HepG2 (cell line): Measurements from ENCODE around the gene RAB32. TPM values are rescaled to one million over a fixed set of nuclear protein-coding genes. Genes with fewer than 3 reads are reported as not detected.

Source experiments
- ATAC-seq: fragments of 200-7000 bp; cut with Tn5 transposase; 3 replicates; pipeline ENCODE4 v1.9.1; 2020; ENCODE audit warnings: mild to moderate bottlenecking, moderate library complexity
- BruUV-seq: library from RNA; stranded (reverse); fragments of 400-500 nt; replicated peaks from 2 replicates; lab custom pipeline; 2021; lab: Mats Ljungman, UMichigan
- CTCF ChIA-PET: fragments of 300-600 bp; formaldehyde crosslinking; extraction: SDS; loops from one replicate; lab custom pipeline; 2021; ENCODE audit warnings: low total read pairs, inconsistent platforms, low intra/inter-chr PET ratio; lab: Yijun Ruan, JAX
- POLR2A ChIA-PET: fragments of 350-600 bp; sonication (Branson Sonifier 250); formaldehyde crosslinking; loops from one replicate; lab custom pipeline; 2020; ENCODE audit warnings: antibody characterized with exemption, inconsistent platforms; lab: Yijun Ruan, JAX
- DNase-seq: peaks from one replicate; pipeline ENCODE4 v3.0.0-alpha.2; 2015; ENCODE audit warnings: low spot score
- FAIRE-seq: peaks from 3 replicates; lab custom pipeline; 2011; peaks lifted over from hg19 to GRCh38; lab: Jason Lieb, UNC
- H2AFZ ChIP-seq: one replicate; pipeline ENCODE4 v1.6.1; 2011; ENCODE audit warnings: low read length, inconsistent platforms
- H3K27ac ChIP-seq: fragments of 300-600 bp; 3 replicates; pipeline ENCODE4 v1.8.0; 2011; ENCODE audit warnings: mixed run types, mild to moderate bottlenecking, mixed read lengths, low read length, inconsistent platforms; ENCODE audit not compliant: insufficient read depth; ENCODE audit errors: extremely low read length
- H3K27me3 ChIP-seq, 2 experiments: fragments of 200-600 bp in 1 of 2; 2 replicates in 1 of 2; 3 replicates in 1 of 2; pipeline versions ENCODE4 v1.6.0 to v1.8.0; 2011; ENCODE audit warnings: low read length in 2 of 2, mild to moderate bottlenecking in 2 of 2, moderate library complexity in 2 of 2, inconsistent platforms in 1 of 2; ENCODE audit not compliant: insufficient read depth in 2 of 2, control insufficient read depth in 1 of 2
- H3K36me3 ChIP-seq, 2 experiments: fragments of 200-600 bp in 1 of 2; replicated peaks in 1 of 2; 2 replicates in 1 of 2; 3 replicates in 1 of 2; pipeline versions ENCODE4 v1.5.1 to v1.8.0; 2011; ENCODE audit warnings: low read length in 2 of 2, inconsistent platforms in 1 of 2; ENCODE audit not compliant: insufficient read depth in 2 of 2, control insufficient read depth in 1 of 2
- H3K4me1 ChIP-seq: 2 replicates; pipeline ENCODE4 v1.5.1; 2012; ENCODE audit warnings: low read length, inconsistent platforms; ENCODE audit not compliant: insufficient read depth
- H3K4me2 ChIP-seq: 2 replicates; pipeline ENCODE4 v1.6.0; 2011; ENCODE audit warnings: low read depth, low read length, inconsistent platforms
- H3K4me3 ChIP-seq, 3 experiments: fragments of 200-600 bp in 1 of 3; sonication (generic), shearing (Covaris generic) in 1 of 3; replicated peaks in 1 of 3; 2 replicates each; pipeline ENCODE4 v1.5.1; 2011 to 2016; ENCODE audit warnings: low read length in 3 of 3, inconsistent platforms in 2 of 3, low read depth in 2 of 3, mild to moderate bottlenecking in 2 of 3, control low read depth in 1 of 3, mixed read lengths in 1 of 3; ENCODE audit not compliant: insufficient read depth in 1 of 3
- H3K79me2 ChIP-seq: one replicate; pipeline ENCODE4 v1.6.1; 2011; ENCODE audit warnings: low read length, inconsistent platforms; ENCODE audit not compliant: insufficient read depth
- H3K9ac ChIP-seq: 2 replicates; pipeline ENCODE4 v1.6.0; 2011; ENCODE audit warnings: mild to moderate bottlenecking, low read depth, low read length, inconsistent platforms; ENCODE audit not compliant: insufficient read depth
- H3K9me3 ChIP-seq: 2 replicates; pipeline ENCODE4 v1.5.1; 2012; ENCODE audit warnings: mild to moderate bottlenecking, low read length
- H4K20me1 ChIP-seq: 2 replicates; pipeline ENCODE4 v1.6.0; 2011; ENCODE audit warnings: inconsistent platforms, mild to moderate bottlenecking, low read length, moderate library complexity; ENCODE audit not compliant: insufficient read depth
- CCDC6 ChIP-seq: sonication (generic); formaldehyde crosslinking; IDR thresholded peaks from 2 replicates; pipeline ENCODE4 v1.8.1; 2022; ENCODE audit warnings: mild to moderate bottlenecking, missing genetic modification reagents, moderate library complexity
- GATAD2A ChIP-seq: IDR thresholded peaks from 2 replicates; pipeline ENCODE4 v1.6.1; 2016
- MLLT10 ChIP-seq: sonication (generic); formaldehyde crosslinking; IDR thresholded peaks from 2 replicates; pipeline ENCODE4 v1.4.0; 2020; ENCODE audit warnings: missing genetic modification reagents
- NFKBIZ ChIP-seq: IDR thresholded peaks from 2 replicates; pipeline ENCODE4 v1.6.1; 2018; ENCODE audit warnings: missing genetic modification reagents, missing compliant biosample characterization
- POLR2G ChIP-seq: fragments of 200-400 bp; formaldehyde crosslinking; IDR thresholded peaks from 2 replicates; pipeline ENCODE4 v1.6.1; 2018; ENCODE audit warnings: mild to moderate bottlenecking, low read depth, low read length, moderate library complexity
- SIN3B ChIP-seq: fragments of 150-350 bp; IDR thresholded peaks from 2 replicates; pipeline ENCODE4 v1.6.1; 2014; ENCODE audit warnings: low read length
- ZNF451 ChIP-seq: sonication (generic); formaldehyde crosslinking; IDR thresholded peaks from 2 replicates; pipeline ENCODE4 v1.5.0; 2020; ENCODE audit warnings: mild to moderate bottlenecking, missing genetic modification reagents
- ZNF556 ChIP-seq: sonication (generic); formaldehyde crosslinking; IDR thresholded peaks from 2 replicates; pipeline ENCODE4 v1.4.0; 2020; ENCODE audit warnings: mild to moderate bottlenecking, missing genetic modification reagents, borderline replicate concordance
- ZNF644 ChIP-seq: IDR thresholded peaks from 2 replicates; pipeline ENCODE4 v1.6.1; 2016; ENCODE audit warnings: low read depth
- ZNF788 ChIP-seq: sonication (generic); formaldehyde crosslinking; IDR thresholded peaks from 2 replicates; pipeline ENCODE4 v1.5.0; 2020; ENCODE audit warnings: mild to moderate bottlenecking, missing genetic modification reagents, borderline replicate concordance
- ZSCAN12 ChIP-seq: sonication (generic); formaldehyde crosslinking; IDR thresholded peaks from 2 replicates; pipeline ENCODE4 v1.9.0; 2021; ENCODE audit warnings: mild to moderate bottlenecking, missing genetic modification reagents
- WGBS: methylation state at CpG from one replicate; pipeline ENCODE4 v1.1.6; 2017; ENCODE audit warnings: low lambda C conversion rate; 5-methylcytosine and 5-hydroxymethylcytosine counted together
- in situ Hi-C: cut with HindIII; loops from 2 replicates; pipeline ENCODE4 v1.10.0; 2017; ENCODE audit warnings: low pct_unique_long_range_greater_than_20kb; ENCODE audit not compliant: extremely low pct_ligation_motif_present
- intact Hi-C: fragments of 100-400 bp; cut with micrococcal nuclease; formaldehyde crosslinking; loops from one replicate; pipeline ENCODE4 v1.10.0; 2022; ENCODE audit not compliant: unreplicated experiment
- polyA plus RNA-seq, 8 experiments: library from polyadenylated mRNA; depleted of rRNA in 3 of 8; stranded (reverse) in 7 of 8; unstranded in 1 of 8; fragments of >200 nt; fragmentation: Illumina TruSeq in 4 of 8; extraction: Trizol in 4 of 8; gene quantifications; 2 replicates each; pipeline versions ENCODE4 v1.2.1 to v1.2.3, GENCODE V29; 2011 to 2016; ENCODE audit warnings: low read depth in 4 of 8, missing spikeins in 1 of 8, mixed read lengths in 1 of 8; ENCODE audit not compliant: insufficient read depth in 1 of 8
- total RNA-seq, 5 experiments: library from RNA; depleted of rRNA; stranded (reverse); fragments of >200 nt; fragmentation: Illumina TruSeq; extraction: Trizol; gene quantifications; 2 replicates each; pipeline ENCODE4 v1.2.3, GENCODE V29; 2016; ENCODE audit warnings: low read depth in 1 of 5
- TF ChIP-seq, protein P1 (sequence below): sonication (generic); formaldehyde crosslinking; IDR thresholded peaks from 2 replicates; pipeline ENCODE4 v1.5.1; 2020; ENCODE audit warnings: missing genetic modification reagents, mild to moderate bottlenecking, borderline replicate concordance
- TF ChIP-seq, protein P2 (sequence below): sonication (generic); formaldehyde crosslinking; conservative IDR thresholded peaks from 2 replicates; pipeline ENCODE4 v1.8.0; 2022; ENCODE audit warnings: low read depth, missing genetic modification reagents
- TF ChIP-seq, protein P3 (sequence below): IDR thresholded peaks from 2 replicates; pipeline ENCODE4 v1.6.1; 2016; ENCODE audit warnings: low read depth, borderline replicate concordance
- TF ChIP-seq, protein P4 (sequence below): sonication (generic); formaldehyde crosslinking; IDR thresholded peaks from 2 replicates; pipeline ENCODE4 v1.4.0; 2020; ENCODE audit warnings: mild to moderate bottlenecking, missing genetic modification reagents

RAB32 gene
- total and polyA plus RNA-seq, 2 of the 13 experiments (the other 11 are each of a cell fraction or from before 2014, with no cell fraction given), result 43.7 to 93.9 TPM

DNA sequence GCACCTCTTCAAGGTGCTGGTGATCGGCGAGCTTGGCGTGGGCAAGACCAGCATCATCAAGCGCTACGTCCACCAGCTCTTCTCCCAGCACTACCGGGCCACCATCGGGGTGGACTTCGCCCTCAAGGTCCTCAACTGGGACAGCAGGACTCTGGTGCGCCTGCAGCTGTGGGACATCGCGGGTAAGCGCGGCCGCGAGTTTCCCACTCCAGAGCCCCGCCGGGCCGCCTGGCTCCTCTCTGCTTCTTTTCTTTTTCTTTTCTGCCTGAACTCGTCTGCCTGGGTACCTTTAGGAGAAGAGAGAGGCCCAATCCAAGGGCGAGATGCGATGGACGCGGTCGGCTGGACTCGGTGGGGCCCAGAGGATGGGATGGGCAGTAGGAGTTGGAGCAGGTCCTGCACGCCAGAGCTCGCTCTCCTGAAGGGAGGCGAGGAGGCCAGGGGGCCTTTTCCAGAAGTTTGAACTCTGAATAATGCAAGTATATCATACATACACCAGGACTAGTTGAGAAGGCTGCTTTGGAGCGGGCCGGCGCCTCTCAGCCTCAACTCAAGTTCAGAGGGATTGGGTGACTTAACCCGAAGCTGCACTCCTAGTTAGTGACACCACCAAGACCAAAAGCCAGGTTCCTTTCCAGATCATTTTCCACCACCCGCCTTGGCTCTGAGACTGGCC, 445 bp downstream of the RAB32 start:
- H3K4me2 ChIP-seq, result peak overlapping the region; percentile 90
- CTCF ChIA-PET, result interaction anchor here (1.8 kb wide), 1 partner anchor 156 kb away, joined by 22 read pairs; no protein-coding TSS in a partner anchor
- in situ Hi-C loops (loop anchor here (5.0 kb wide), 1 partner anchor 158 kb away; no protein-coding TSS in a partner anchor), intact Hi-C loops (loop anchor here (1.0 to 10.0 kb wide), 6 partner anchors 53 to 809 kb away; partner anchors contain the start of genes ADGB, EPM2A and SHPRH)
- H3K4me1 ChIP-seq, result peaks cover 30% of the 10 kb centered on the region
- peaks cover 32% of the 10 kb centered on the region for H3K79me2 ChIP-seq
- no TSS peak for BruUV-seq
- peak overlapping the region; percentile 89 for H3K27ac ChIP-seq
- H2AFZ ChIP-seq, result peak overlapping the region; percentile 69
- POLR2A ChIA-PET, result interaction anchor here (0.8 to 2.0 kb wide), 5 partner anchors 14 to 729 kb away, joined by 3 to 8 read pairs (median 3); partner anchors contain the start of genes FBXO30 and SHPRH
- H3K27me3 ChIP-seq, result no peaks in the 10 kb centered on the region; a peak in 1 of 5 replicates
- DNase-seq (peak; percentile 74), ATAC-seq (peak; percentile 70), FAIRE-seq (no peak)
- no peaks in the 10 kb centered on the region for H3K9me3 ChIP-seq
- no peaks in the 10 kb centered on the region for H4K20me1 ChIP-seq
- WGBS, result 1% methylated on average over 30 of the region's 33 CpGs
- peak overlapping the region; percentile 70 to 95 (median 90) for H3K4me3 ChIP-seq
- no peaks in the 10 kb centered on the region; a peak in 1 of 5 replicates for H3K36me3 ChIP-seq
- peak overlapping the region; percentile 81 for H3K9ac ChIP-seq
- TF ChIP-seq ZNF451 (CRISPR knock-in tag), result no peak
- TF ChIP-seq, protein P1, sequence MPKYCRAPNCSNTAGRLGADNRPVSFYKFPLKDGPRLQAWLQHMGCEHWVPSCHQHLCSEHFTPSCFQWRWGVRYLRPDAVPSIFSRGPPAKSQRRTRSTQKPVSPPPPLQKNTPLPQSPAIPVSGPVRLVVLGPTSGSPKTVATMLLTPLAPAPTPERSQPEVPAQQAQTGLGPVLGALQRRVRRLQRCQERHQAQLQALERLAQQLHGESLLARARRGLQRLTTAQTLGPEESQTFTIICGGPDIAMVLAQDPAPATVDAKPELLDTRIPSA (CRISPR knock-in tag), result 0 out of 2 replicates have a peak, but pooled peaks have one; percentile 57
- peak; percentile 59 for TF ChIP-seq POLR2G
- no peak for TF ChIP-seq ZSCAN12 (CRISPR knock-in tag)
- TF ChIP-seq ZNF556, result peak; percentile 53; the same call in 1 of the 2 replicates
- peak; percentile 85 for TF ChIP-seq ZNF644 (CRISPR knock-in tag)
- TF ChIP-seq, protein P2, sequence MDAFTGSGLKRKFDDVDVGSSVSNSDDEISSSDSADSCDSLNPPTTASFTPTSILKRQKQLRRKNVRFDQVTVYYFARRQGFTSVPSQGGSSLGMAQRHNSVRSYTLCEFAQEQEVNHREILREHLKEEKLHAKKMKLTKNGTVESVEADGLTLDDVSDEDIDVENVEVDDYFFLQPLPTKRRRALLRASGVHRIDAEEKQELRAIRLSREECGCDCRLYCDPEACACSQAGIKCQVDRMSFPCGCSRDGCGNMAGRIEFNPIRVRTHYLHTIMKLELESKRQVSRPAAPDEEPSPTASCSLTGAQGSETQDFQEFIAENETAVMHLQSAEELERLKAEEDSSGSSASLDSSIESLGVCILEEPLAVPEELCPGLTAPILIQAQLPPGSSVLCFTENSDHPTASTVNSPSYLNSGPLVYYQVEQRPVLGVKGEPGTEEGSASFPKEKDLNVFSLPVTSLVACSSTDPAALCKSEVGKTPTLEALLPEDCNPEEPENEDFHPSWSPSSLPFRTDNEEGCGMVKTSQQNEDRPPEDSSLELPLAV (CRISPR knock-in tag), result no peak
- 0 out of 2 replicates have a peak, but pooled peaks have one; percentile 37 for TF ChIP-seq ZNF788
- peak; percentile 94; the same call in 1 of the 2 replicates for TF ChIP-seq CCDC6 (CRISPR knock-in tag)
- 0 out of 2 replicates have a peak, but pooled peaks have one; percentile 29 for TF ChIP-seq NFKBIZ (CRISPR knock-in tag)
- TF ChIP-seq SIN3B, result 0 out of 2 replicates have a peak, but pooled peaks have one; percentile 17
- TF ChIP-seq, protein P3, sequence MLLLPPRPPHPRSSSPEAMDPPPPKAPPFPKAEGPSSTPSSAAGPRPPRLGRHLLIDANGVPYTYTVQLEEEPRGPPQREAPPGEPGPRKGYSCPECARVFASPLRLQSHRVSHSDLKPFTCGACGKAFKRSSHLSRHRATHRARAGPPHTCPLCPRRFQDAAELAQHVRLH (CRISPR knock-in tag), result no peak; the same call in 1 of the 2 replicates
- TF ChIP-seq, protein P4, sequence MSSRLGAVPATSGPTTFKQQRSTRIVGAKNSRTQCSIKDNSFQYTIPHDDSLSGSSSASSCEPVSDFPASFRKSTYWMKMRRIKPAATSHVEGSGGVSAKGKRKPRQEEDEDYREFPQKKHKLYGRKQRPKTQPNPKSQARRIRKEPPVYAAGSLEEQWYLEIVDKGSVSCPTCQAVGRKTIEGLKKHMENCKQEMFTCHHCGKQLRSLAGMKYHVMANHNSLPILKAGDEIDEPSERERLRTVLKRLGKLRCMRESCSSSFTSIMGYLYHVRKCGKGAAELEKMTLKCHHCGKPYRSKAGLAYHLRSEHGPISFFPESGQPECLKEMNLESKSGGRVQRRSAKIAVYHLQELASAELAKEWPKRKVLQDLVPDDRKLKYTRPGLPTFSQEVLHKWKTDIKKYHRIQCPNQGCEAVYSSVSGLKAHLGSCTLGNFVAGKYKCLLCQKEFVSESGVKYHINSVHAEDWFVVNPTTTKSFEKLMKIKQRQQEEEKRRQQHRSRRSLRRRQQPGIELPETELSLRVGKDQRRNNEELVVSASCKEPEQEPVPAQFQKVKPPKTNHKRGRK (CRISPR knock-in tag), result no peak
- TF ChIP-seq MLLT10 (CRISPR knock-in tag), result no peak
- 0 out of 2 replicates have a peak, but pooled peaks have one; percentile 18 for TF ChIP-seq GATAD2A (CRISPR knock-in tag)
